ENCODE data around the gene HIGD1B. TPM values are rescaled to one million over a fixed set of nuclear protein-coding genes. Genes with fewer than 3 reads are reported as not detected.

The HIGD1B gene
- total RNA-seq, 1 experiment from 2014 or later: not detected

DNA sequence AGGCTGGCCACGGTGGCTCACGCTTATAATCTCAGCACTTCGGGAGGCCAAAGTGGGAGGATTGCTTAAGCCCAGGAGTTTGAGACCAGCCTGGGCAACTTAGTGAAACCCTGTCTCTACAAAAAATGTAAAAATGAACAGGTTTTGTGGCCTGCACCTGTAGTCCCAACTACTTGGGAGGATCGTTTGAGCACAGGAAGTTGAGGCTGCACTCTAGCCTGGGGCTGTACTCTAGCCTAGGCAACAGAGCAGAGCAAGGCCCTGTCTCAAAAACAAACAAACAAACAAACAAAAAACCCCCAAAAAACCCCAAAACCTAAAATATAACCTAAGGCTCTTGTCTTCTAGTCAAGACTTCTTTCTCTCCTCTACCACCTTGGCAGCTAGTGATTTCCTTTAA is 7.4 kb upstream of the HIGD1B start (continued):
- TF ChIP-seq ZNF274 (IDR thresholded peaks at IDR 0.05; ENCODE audit: low read depth, low read length) (no peak), JUND (IDR thresholded peaks at IDR 0.05) (no peak), TCF7L2 (IDR thresholded peaks at IDR 0.05; ENCODE audit: borderline replicate concordance, extremely low read depth, insufficient read depth, insufficient read length) (no peak), EZH2phosphoT487 (IDR thresholded peaks at IDR 0.05; ENCODE audit: borderline replicate concordance) (no peak), CBX3 (IDR thresholded peaks at IDR 0.05; ENCODE audit: low read depth) (no peak), CEBPB (IDR thresholded peaks at IDR 0.05; ENCODE audit: low read depth) (no peak), EGR1 (IDR thresholded peaks at IDR 0.05; ENCODE audit: low read depth) (no peak), ZFX (IDR thresholded peaks at IDR 0.05) (no peak)
- TF ChIP-seq, protein P1, sequence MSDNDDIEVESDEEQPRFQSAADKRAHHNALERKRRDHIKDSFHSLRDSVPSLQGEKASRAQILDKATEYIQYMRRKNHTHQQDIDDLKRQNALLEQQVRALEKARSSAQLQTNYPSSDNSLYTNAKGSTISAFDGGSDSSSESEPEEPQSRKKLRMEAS (IDR thresholded peaks at IDR 0.05): no peak
- TF ChIP-seq, protein P2, sequence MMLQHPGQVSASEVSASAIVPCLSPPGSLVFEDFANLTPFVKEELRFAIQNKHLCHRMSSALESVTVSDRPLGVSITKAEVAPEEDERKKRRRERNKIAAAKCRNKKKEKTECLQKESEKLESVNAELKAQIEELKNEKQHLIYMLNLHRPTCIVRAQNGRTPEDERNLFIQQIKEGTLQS (IDR thresholded peaks at IDR 0.05): no peak
- TF ChIP-seq, protein P3, sequence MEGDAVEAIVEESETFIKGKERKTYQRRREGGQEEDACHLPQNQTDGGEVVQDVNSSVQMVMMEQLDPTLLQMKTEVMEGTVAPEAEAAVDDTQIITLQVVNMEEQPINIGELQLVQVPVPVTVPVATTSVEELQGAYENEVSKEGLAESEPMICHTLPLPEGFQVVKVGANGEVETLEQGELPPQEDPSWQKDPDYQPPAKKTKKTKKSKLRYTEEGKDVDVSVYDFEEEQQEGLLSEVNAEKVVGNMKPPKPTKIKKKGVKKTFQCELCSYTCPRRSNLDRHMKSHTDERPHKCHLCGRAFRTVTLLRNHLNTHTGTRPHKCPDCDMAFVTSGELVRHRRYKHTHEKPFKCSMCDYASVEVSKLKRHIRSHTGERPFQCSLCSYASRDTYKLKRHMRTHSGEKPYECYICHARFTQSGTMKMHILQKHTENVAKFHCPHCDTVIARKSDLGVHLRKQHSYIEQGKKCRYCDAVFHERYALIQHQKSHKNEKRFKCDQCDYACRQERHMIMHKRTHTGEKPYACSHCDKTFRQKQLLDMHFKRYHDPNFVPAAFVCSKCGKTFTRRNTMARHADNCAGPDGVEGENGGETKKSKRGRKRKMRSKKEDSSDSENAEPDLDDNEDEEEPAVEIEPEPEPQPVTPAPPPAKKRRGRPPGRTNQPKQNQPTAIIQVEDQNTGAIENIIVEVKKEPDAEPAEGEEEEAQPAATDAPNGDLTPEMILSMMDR (IDR thresholded peaks at IDR 0.05 in 2 of 3, conservative IDR thresholded peaks at IDR 0.05 in 1 of 3; ENCODE audit: borderline replicate concordance in 1 of 3, insufficient read depth in 1 of 3, low read depth in 2 of 3, low read length in 2 of 3): no peak

DNA sequence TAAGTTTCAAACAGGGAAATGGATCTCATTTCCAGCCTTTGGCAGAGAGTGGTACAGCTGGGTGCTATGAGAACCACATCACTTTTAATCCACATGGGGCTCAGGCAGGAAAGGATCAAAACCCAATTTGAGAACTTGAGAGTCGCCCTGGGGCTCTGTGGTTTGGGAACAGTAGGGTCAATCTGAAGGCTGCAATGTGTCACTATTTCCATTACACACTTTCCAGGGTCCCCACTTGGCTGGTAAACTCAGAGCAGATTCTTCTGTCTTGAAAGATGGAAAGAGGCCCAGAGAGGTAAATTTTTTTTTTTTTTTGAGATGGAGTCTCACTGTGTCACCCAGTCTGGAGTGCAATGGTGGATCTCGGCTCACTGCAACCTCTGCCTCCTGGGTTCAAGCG is 6.7 kb upstream of the HIGD1B start:
- Histone ChIP-seq H3K9ac (ENCODE audit: low read length) (no peak overlapping the region), H3K9me2 (ENCODE audit: insufficient read depth) (no peaks in the 10 kb centered on the region), H2AFZ (ENCODE audit: low read depth, low read length, poor library complexity, severe bottlenecking) (no peak overlapping the region), H3K9me3 (ENCODE audit: control insufficient read depth in 1 of 2, insufficient read depth in 1 of 2, low read depth in 1 of 2, low read length in 2 of 2) (no peaks in the 10 kb centered on the region), H3K27ac (ENCODE audit: low read depth, low read length) (no peak overlapping the region), H4K20me1 (ENCODE audit: insufficient read depth) (no peaks in the 10 kb centered on the region), H3K4me3 (replicated peaks in 1 of 2; ENCODE audit: low read depth in 1 of 2, low read length in 2 of 2) (no peak overlapping the region), H3K4me2 (ENCODE audit: low read length) (no peak overlapping the region), H3K27me3 (ENCODE audit: insufficient read depth, low read length) (no peaks in the 10 kb centered on the region), H3K4me1 (ENCODE audit: control insufficient read depth in 1 of 2, insufficient read depth in 2 of 2, low read length in 2 of 2) (peaks cover 9 to 10% of the 10 kb centered on the region in 2 experiments; a peak in 3 of 4 replicates), H3K36me3 (ENCODE audit: control insufficient read depth in 1 of 2, insufficient read depth in 2 of 2, low read length in 2 of 2) (no peaks in the 10 kb centered on the region), H3K79me2 (ENCODE audit: insufficient read depth, low read length) (no peaks in the 10 kb centered on the region)
- CTCF ChIA-PET: no interaction called here
- BruUV-seq (replicated peaks): no TSS peak
- POLR2A ChIA-PET: no interaction called here
- intact Hi-C loops (cut with micrococcal nuclease): no loop called here
- ATAC-seq: no peak
- TF ChIP-seq EZH2phosphoT487 (IDR thresholded peaks at IDR 0.05; ENCODE audit: borderline replicate concordance): no peak
- TF ChIP-seq POLR2AphosphoS5 (IDR thresholded peaks at IDR 0.05; ENCODE audit: low read depth, low read length): no peak
- no peak for TF ChIP-seq SP1 (IDR thresholded peaks at IDR 0.05; ENCODE audit: low read depth)
- TF ChIP-seq RAD21 (IDR thresholded peaks at IDR 0.05; ENCODE audit: low read depth): no peak
- TF ChIP-seq, protein P1 (IDR thresholded peaks at IDR 0.05): no peak
- no peak for TF ChIP-seq ZFX (IDR thresholded peaks at IDR 0.05)
- TF ChIP-seq EZH2 (IDR thresholded peaks at IDR 0.05): no peak
- no peak for TF ChIP-seq POLR2A (IDR thresholded peaks at IDR 0.05; ENCODE audit: borderline replicate concordance, extremely low read depth, insufficient read depth, insufficient read length)
- TF ChIP-seq, protein P4, sequence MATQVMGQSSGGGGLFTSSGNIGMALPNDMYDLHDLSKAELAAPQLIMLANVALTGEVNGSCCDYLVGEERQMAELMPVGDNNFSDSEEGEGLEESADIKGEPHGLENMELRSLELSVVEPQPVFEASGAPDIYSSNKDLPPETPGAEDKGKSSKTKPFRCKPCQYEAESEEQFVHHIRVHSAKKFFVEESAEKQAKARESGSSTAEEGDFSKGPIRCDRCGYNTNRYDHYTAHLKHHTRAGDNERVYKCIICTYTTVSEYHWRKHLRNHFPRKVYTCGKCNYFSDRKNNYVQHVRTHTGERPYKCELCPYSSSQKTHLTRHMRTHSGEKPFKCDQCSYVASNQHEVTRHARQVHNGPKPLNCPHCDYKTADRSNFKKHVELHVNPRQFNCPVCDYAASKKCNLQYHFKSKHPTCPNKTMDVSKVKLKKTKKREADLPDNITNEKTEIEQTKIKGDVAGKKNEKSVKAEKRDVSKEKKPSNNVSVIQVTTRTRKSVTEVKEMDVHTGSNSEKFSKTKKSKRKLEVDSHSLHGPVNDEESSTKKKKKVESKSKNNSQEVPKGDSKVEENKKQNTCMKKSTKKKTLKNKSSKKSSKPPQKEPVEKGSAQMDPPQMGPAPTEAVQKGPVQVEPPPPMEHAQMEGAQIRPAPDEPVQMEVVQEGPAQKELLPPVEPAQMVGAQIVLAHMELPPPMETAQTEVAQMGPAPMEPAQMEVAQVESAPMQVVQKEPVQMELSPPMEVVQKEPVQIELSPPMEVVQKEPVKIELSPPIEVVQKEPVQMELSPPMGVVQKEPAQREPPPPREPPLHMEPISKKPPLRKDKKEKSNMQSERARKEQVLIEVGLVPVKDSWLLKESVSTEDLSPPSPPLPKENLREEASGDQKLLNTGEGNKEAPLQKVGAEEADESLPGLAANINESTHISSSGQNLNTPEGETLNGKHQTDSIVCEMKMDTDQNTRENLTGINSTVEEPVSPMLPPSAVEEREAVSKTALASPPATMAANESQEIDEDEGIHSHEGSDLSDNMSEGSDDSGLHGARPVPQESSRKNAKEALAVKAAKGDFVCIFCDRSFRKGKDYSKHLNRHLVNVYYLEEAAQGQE (IDR thresholded peaks at IDR 0.05; ENCODE audit: low read depth): no peak
- TF ChIP-seq ZNF274 (IDR thresholded peaks at IDR 0.05; ENCODE audit: low read depth, low read length): no peak
- TF ChIP-seq SRF (IDR thresholded peaks at IDR 0.05; ENCODE audit: low read depth): no peak
- TF ChIP-seq, protein P2 (IDR thresholded peaks at IDR 0.05): no peak
- TF ChIP-seq TCF7L2 (IDR thresholded peaks at IDR 0.05; ENCODE audit: borderline replicate concordance, extremely low read depth, insufficient read depth, insufficient read length): no peak
- no peak for TF ChIP-seq CEBPB (IDR thresholded peaks at IDR 0.05; ENCODE audit: low read depth)
- TF ChIP-seq FOSL1 (IDR thresholded peaks at IDR 0.05; ENCODE audit: low read depth): no peak
- DNase-seq (ENCODE audit: low read depth, low spot score): no peak
- RAD21 ChIA-PET (ENCODE audit: low non-redundant PET in 1 of 2, low total read pairs in 2 of 2, uncharacterized antibody in 2 of 2, unreplicated experiment in 2 of 2): interaction anchor here in 1 of 2 experiments (0.6 kb wide), 1 partner anchor 48 kb away, joined by 3 read pairs; no protein-coding TSS in a partner anchor

Data from HCT116 (cell line).